HG03442 (cell line): Measurements from ENCODE around the gene KIF3A.

Experiments
- ATAC-seq: cut with Tn5 transposase; IDR thresholded peaks from one replicate; pipeline ENCODE4 v1.9.1; 2021; ENCODE audit warnings: mild to moderate bottlenecking, moderate library complexity; ENCODE audit not compliant: unreplicated experiment

KIF3A gene

DNA sequence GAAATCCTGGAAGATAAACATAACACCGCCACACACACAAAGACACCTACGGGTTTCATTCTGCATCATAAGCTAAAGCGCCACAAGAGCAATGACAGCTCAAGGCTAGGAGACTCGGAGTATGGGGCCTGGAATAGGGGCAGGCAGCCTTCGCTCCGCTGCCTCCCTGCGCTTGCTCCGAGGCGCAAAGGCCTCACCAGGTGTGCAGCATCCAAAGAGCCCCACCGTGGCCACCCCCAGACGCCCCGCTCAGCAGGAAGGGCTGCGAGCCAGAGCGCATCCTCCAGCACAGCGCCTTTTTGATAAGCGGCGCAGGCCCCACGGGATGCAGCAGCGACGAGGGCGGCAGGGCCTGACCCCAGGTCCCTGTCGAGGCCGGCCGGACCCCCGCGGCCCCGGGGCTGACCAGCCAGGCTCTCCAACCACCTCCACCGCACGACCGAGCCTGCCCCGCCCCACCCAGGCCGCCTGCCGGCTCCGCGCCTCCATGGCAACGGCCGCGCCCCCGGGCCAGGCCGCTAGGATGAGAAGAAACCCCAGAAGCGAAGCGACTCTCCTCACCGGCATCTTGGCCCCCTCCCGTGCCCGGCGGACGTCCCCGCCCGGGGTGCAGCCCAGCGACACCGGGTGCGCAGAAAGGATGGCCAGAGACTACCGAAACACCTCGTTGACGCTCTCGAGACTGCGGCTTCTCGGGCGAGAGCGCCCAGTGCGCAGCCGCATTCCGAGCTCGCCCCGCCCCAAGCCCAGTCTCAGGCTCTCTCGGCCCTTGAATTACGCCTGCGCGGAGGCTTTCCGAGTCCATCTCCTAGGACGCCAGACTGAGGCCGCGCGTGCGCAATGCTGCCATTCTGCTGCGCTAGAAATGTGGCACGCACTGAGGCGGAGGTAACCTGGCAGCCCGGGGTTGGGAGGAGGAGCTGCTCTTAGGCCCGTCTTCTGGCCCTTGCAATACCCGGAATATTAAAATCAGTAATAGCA is at the start of gene KIF3A:
Gene KIF3A, minus strand, starts transcription at position 694 of the 981 bp plus-strand sequence. Its CDS starts 127 bp downstream, at position 567.
- ATAC-seq: peak; percentile 85

GRCh38 chr5:132787076-132787475 is 49.7 kb upstream of the KIF3A start:
- no peak for ATAC-seq

DNA sequence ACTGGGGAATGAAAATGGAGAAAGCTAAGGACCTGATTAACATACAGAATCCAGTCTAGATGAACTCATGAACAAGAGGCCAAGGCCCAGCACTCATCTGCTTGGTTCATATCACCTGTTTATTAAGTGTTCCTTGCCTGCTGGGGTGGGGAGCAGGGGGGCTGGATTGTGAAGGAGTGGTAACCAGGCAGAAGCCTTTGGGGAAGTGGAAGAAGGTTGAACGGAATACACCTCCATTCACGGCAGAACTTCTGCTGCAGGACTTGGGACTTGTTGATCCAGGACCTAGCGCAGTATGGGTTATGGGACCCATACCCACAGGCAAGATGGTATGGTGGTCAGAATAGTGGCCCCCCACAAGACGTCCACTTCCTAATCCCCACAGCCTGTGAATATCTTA is 48.5 kb upstream of the KIF3A start:
- ATAC-seq: no peak

DNA sequence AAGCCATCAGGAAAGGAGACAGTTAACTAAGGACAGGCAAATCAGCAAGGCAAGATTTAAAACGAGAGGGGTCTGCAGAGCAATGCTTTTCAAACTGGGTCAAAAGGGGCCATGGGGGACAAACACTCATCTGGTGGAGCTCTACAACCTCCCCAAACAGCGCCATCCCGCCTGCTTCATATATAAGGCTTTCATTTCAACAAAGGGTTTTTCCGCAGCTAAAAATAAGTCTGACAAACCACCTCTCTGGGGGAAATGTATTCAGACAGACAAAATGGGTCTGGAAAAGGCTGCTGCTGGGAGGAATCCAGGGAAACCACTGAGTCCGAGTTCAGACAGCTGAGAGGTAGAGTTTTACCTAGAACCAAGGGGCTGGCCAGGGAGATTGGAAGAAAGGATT is 48.0 kb upstream of the KIF3A start:
- ATAC-seq: no peak

GRCh38 chr5:132782101-132782500 is 44.8 kb upstream of the KIF3A start:
- ATAC-seq: no peak

DNA sequence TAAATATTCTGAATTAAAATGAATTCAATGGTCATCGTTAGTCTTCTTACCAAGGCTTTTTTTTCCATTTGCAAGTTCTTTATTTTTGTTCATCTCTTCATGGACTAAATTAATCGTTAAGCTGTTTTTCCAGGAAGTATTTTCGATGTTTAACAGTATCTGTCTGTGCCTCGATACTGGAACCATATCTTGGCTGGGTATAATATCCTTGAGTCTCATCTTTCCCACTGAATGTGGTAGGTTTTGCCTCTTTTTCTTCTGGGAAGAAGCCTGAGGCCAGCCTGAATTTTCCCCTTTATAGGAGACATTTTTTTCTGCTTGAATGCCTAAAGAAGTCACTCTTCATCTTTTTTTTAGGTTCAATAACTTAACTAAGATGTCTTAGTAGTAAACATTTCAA is 43.7 kb upstream of the KIF3A start:
- no peak for ATAC-seq

DNA sequence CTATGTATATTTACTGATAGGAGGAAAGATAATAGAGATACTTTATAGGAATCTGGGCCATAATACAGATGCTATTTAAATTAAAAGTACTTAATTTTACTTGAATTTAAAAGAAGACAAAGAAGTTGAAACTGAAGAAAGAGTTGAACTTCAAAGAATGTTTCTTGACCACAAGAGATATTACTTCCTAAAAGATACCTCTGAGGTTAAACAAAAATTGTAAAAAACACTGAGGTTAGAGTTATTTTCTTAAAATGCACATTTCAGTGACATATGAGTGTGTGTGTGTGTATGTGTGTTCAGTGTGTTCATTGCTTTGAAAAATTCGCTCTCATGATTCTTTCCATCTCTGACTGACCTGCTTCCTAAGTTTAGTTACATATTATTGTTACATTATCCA is 43.2 kb upstream of the KIF3A start:
- ATAC-seq: no peak

GRCh38 chr5:132779961-132780360 is 42.6 kb upstream of the KIF3A start:
- no peak for ATAC-seq

GRCh38 chr5:132778856-132779255 is 41.5 kb upstream of the KIF3A start:
- ATAC-seq: no peak

- ATAC-seq: no peak
Measured at GRCh38 chr5:132778129-132778528, 40.8 kb upstream of the KIF3A start.

DNA sequence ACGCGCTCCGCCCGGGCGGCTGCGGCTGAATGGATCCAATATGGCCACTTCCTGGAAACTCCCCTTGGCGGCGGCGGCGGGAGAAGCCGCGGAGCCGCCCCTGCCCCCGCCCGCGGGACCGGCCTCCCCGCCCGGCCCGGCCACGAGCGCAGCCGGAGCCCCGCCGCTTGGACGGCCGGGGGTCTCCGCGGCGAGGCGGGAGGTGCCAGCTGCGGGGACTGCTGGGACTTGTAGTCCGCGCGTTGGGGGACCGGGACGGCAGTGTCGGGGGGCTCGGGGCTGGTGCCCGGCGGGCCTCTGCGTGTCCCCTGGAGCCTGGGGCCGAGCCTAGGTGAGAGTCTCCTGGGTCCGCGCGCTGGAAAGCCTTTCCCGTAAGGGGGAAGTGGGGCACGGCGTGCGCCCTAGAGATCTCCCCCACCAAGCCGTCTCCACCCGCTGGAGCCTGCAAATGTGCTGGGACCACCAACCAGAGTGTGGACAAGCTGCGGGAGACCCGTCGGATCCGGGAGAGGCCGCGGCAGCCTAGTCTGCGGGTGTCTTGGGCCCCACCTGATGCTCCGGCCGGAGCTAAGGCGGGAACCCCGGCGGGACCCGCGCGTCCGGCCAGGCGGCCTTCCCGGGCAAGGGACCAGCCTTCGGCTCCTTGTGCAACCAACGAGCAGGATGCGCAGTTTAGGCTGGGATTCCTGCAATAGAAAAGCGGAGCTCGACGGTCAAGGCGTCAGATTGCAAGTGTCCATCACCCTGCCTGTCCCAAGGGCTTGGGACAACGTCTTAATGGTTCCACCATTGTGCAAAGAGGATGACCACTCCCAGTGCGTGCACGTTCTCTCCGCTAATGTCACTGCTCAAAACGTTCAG is 40.1 kb upstream of the KIF3A start, which contains the start of gene SEPTIN8:
Gene SEPTIN8, minus strand, starts transcription at position 31 of the 861 bp plus-strand sequence. CDS start 102 bp downstream, outside the sequence.
- peak; percentile 66 for ATAC-seq

GRCh38 chr5:132776938-132777208 is 39.5 kb upstream of the KIF3A start:
- ATAC-seq: peak; percentile 20

DNA sequence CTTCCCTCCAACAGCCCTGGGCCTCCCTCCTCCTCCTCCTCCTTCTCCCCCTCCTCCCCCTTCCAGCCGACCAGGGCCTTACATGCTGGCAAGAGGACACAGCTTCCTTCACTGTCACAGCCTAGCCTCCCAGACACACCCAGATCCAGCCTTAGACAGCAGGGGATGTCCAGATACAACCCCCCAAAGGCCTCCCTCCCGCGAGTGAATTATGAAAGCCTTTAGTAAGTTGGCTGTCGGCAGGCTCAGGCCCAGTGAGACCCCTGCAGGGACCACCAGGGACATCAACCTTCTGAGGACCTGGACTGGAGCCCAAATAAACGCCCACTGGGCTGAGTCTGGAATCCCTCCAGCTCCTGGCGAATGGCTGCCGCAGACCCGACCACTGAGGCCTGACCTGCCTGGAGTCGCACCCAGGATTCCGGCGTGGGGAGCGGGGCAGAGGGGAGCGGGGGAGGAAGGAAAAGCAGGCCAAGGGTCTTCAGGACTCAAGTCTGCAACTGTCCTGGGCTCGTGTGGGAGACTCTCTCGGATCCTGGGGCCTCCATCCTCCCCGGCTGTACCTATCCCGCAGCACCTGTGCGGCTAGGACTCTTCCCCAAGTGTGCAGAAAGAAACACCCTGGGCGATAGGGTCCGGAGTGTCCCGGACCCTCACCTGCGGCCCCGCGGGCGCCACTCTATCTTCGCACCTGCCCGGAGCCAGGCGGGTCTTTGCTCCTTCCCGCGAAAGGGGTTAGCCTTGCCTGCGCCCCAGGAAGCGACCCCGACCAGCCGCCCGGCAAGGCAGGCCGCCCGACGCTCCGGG is 39.0 kb upstream of the KIF3A start:
- ATAC-seq: peak; percentile 11

GRCh38 chr5:132775476-132775961 is 38.2 kb upstream of the KIF3A start:
- no peak for ATAC-seq

- ATAC-seq: no peak
Measured at GRCh38 chr5:132774896-132775295, 37.5 kb upstream of the KIF3A start.

DNA sequence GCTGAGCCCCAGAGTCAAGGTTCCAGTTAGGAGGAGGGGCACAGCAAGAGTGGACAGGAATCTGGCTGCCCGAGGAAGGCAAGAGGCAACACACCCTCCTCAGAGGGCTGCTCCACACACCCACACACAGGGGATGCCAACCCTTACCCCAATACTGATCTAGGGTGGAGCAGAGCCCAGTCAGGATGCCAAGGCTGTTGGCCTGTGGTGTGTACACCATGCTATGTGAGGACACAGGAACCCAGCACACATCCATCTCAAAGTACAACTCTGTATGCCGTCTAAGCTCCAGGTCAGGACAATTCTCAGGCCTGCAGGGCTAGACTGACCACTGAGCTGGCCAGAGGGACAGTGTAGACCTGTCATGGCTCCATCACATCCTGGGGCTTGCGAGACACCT is 37.1 kb upstream of the KIF3A start:
- no peak for ATAC-seq

DNA sequence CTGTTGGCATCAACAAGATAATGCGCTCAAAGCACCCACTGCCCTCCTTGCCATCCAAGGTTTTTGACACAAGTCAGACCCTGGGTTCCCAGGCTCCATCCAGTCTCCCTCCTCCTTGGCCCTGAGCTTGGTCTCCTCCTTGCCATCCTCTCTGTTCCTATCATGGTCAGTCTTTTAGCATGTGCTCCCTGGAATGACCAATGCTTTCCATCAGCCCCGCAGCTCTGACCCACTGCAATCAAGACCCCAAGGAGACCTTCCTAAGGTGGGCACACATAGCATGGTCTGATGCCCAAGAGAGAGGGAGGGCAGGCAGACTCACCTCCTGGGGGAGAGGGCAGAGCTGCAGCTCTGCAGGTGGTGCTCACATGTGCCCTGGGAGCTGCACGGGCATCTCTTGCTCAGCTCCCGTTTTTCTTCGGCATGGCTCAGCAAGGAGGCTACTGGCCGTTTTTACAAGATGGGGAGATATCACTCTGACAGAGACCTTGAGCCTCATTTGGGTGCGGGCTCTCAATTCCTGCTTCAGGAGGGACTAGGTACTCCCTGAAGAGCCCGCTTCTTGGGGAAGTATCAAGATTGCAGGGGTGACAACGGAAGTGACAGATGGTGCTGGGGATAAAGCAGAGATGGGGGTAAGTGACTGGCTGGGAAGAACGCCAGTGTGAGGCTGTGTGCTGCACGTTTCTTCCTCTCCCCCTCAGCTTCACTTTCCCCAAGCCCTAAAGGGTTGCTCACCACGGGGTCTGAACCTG is 36.4 kb upstream of the KIF3A start:
- no peak for ATAC-seq

DNA sequence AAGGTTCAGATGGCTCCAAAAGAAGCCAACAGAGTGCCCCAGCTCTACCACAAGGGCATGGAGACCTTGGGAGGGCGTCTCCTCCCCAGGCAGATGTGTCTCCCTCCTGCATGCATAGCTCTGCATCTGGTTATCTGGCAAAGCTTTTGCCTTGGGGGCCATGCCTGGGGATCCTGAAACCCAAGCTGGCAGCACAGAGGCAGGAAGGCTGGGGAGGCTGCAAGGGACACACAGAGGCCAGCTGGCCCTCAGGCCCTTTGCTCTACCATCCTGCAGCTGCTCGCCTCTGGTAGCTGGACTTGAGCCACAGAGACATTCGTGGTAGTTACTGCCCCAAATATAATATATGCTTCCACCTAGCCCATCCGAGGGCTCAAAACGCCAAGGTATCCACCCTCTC is 35.8 kb upstream of the KIF3A start:
- no peak for ATAC-seq

DNA sequence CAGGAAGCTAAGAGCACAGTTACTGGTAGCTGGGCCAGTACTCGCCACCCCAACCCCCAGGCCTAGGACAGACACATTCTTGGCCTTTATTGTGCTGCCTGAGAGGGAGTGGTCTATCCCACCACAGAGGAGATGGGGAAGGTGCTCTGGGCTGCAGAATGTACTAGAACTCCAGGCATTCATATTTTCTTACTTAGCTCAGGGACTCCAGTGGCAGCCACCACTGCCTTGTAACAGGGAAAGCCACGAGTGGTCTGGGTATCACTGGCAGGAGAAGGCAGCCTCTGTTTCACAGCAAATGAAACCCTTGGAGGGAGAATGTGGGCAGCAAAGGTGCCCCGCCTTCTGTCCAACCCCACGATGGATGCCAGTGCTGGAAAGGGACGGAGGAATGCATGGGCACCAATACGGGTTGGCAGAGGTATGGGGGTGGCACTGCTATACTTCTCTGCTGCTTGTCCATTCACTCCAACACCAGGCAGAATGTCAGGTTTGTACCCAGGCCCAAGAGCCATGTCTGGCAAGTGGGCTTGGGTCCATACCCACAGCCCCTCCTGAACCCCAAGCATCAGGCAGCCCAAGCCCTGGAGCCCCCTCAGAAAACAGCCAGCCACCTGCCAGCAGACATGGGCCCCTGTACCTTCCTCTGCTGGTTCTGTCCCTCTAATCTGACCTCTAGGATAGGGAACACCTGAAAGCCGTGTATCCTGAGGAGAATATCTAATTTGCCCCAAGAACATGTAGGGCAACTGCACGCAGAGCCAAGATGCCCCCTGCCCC is 35.1 kb upstream of the KIF3A start:
- ATAC-seq: no peak
